Measurements from ENCODE around the gene ZBTB40. TPM values are rescaled to one million over a fixed set of nuclear protein-coding genes. Genes with fewer than 3 reads are reported as not detected.

Gene ZBTB40
- polyA plus RNA-seq, 3 donors, result 1.1 to 17.8 (median 1.3) TPM

GRCh38 chr1:22420455-22421053 is 31.1 kb upstream of the ZBTB40 start:
- H3K4me3 ChIP-seq (replicated peaks in 1 of 3; ENCODE audit: low read depth in 2 of 3, low read length in 3 of 3), result no peak overlapping the region
- Mint-ChIP-seq H3K4me1 (peaks cover 3% of the 10 kb centered on the region), H3K36me3 (no peaks in the 10 kb centered on the region), H3K27me3 (ENCODE audit: low read depth in 3 of 3) (peaks cover 15 to 25% (median 22%) of the 10 kb centered on the region in 3 donors), H3K27ac (no peak overlapping the region), H3K4me3 (no peak overlapping the region), H3K9me3 (no peaks in the 10 kb centered on the region)
- DNase-seq, result peak; percentile 40 to 62 (median 43)
- H3K79me2 ChIP-seq (ENCODE audit: insufficient read depth, low read length), result no peaks in the 10 kb centered on the region
- 36% methylated on average over 10 of the region's 15 CpGs for WGBS (ENCODE audit: insufficient coverage)
- no peak overlapping the region for H3K4me2 ChIP-seq (replicated peaks; ENCODE audit: extremely low read depth, low read length, poor library complexity, severe bottlenecking)
- TF ChIP-seq CTCF (IDR thresholded peaks at IDR 0.05), result peak; percentile 64
- no peaks in the 10 kb centered on the region for H3K9me3 ChIP-seq (replicated peaks in 1 of 2; ENCODE audit: control insufficient read depth in 1 of 2, insufficient read depth in 1 of 2, low read length in 2 of 2)
- peaks cover 2 to 9% of the 10 kb centered on the region in 2 donors for H3K27me3 ChIP-seq (ENCODE audit: control insufficient read depth in 2 of 2, insufficient read depth in 2 of 2, low read length in 2 of 2)
- H3K36me3 ChIP-seq (replicated peaks in 1 of 2; ENCODE audit: control insufficient read depth in 1 of 2, insufficient read depth in 2 of 2, low read length in 2 of 2), result no peaks in the 10 kb centered on the region
- no peaks in the 10 kb centered on the region for H3K4me1 ChIP-seq (ENCODE audit: control insufficient read depth in 1 of 2, insufficient read depth in 2 of 2, low read length in 2 of 2)
- H4K20me1 ChIP-seq (ENCODE audit: insufficient read depth, low read length), result no peaks in the 10 kb centered on the region
- no peak overlapping the region for H3K9ac ChIP-seq (ENCODE audit: insufficient read depth, low read length, poor library complexity, severe bottlenecking)
- no peak overlapping the region for H2AFZ ChIP-seq (ENCODE audit: insufficient read depth, low read depth, low read length, poor library complexity, severe bottlenecking)
- H3K27ac ChIP-seq (ENCODE audit: low read depth in 1 of 2, low read length in 2 of 2), result no peak overlapping the region
- intact Hi-C loops (cut with micrococcal nuclease), result loop anchor here in 1 of 2 donors (1.0 kb wide), 1 partner anchor 222 kb away; no protein-coding TSS in a partner anchor

GRCh38 chr1:22426781-22427180 is 24.9 kb upstream of the ZBTB40 start:
- Histone ChIP-seq H3K4me3 (replicated peaks in 1 of 3; ENCODE audit: low read depth in 2 of 3, low read length in 3 of 3) (no peak overlapping the region), H3K4me2 (replicated peaks; ENCODE audit: extremely low read depth, low read length, poor library complexity, severe bottlenecking) (no peak overlapping the region), H2AFZ (ENCODE audit: insufficient read depth, low read depth, low read length, poor library complexity, severe bottlenecking) (no peak overlapping the region), H3K36me3 (replicated peaks in 1 of 2; ENCODE audit: control insufficient read depth in 1 of 2, insufficient read depth in 2 of 2, low read length in 2 of 2) (no peaks in the 10 kb centered on the region), H4K20me1 (ENCODE audit: insufficient read depth, low read length) (no peaks in the 10 kb centered on the region), H3K27ac (ENCODE audit: low read depth in 1 of 2, low read length in 2 of 2) (no peak overlapping the region), H3K79me2 (ENCODE audit: insufficient read depth, low read length) (no peaks in the 10 kb centered on the region), H3K4me1 (ENCODE audit: control insufficient read depth in 1 of 2, insufficient read depth in 2 of 2, low read length in 2 of 2) (peaks cover 0 to under 1% of the 10 kb centered on the region in 2 donors), H3K27me3 (ENCODE audit: control insufficient read depth in 2 of 2, insufficient read depth in 2 of 2, low read length in 2 of 2) (no peaks in the 10 kb centered on the region), H3K9me3 (replicated peaks in 1 of 2; ENCODE audit: control insufficient read depth in 1 of 2, insufficient read depth in 1 of 2, low read length in 2 of 2) (no peaks in the 10 kb centered on the region), H3K9ac (ENCODE audit: insufficient read depth, low read length, poor library complexity, severe bottlenecking) (no peak overlapping the region)
- Mint-ChIP-seq H3K27ac (no peak overlapping the region), H3K4me3 (no peak overlapping the region), H3K36me3 (no peaks in the 10 kb centered on the region), H3K9me3 (peaks cover 0 to 2% (median 0%) of the 10 kb centered on the region in 7 donors), H3K4me1 (peaks cover under 1% of the 10 kb centered on the region), H3K27me3 (ENCODE audit: low read depth in 3 of 3) (peaks cover 3 to 10% (median 5%) of the 10 kb centered on the region in 3 donors)
- intact Hi-C loops (cut with micrococcal nuclease), result no loop called here
- no peak for TF ChIP-seq CTCF (IDR thresholded peaks at IDR 0.05)
- WGBS (ENCODE audit: insufficient coverage), result no CpG with 5 or more reads among the region's 4 CpGs
- DNase-seq, result no peak
